GM12892 (cell line): Measurements from ENCODE around the gene INO80C.

ENCODE experiments used
- POLR2AphosphoS5 ChIP-seq: IDR thresholded peaks from 2 replicates; pipeline ENCODE4 v1.6.1; 2011; ENCODE audit warnings: low read depth, low read length, control low read depth
- TAF1 ChIP-seq: IDR thresholded peaks from 2 replicates; pipeline ENCODE4 v1.6.1; 2011; ENCODE audit warnings: low read depth, mild to moderate bottlenecking, control low read depth, low read length, borderline replicate concordance

DNA sequence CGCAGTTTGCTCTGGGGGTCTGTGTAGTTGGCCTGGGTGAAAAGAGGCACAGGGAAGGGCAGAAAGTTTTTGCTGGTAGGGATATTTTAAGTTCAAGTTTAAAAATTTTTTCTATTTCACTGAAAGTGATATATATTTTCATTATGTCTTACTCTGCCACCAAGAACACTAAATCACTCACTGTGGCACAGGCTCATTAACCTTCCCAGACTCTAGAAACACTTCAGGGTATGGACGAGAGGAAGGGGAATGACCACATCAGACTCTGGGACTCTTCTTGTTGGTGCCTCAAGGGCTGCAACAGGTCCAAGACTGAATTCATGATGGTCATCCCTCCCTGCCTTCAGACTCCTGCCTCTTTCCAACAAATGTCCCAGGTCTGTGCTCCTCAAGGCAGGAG, 29.0 kb downstream of the INO80C start:
- TF ChIP-seq POLR2AphosphoS5: no peak
- no peak for TF ChIP-seq TAF1
